OCI-LY7 (cell line): ENCODE data around the gene ST6GALNAC2.

ENCODE experiments used
- EZH2phosphoT487 ChIP-seq: fragments of 200-600 bp; sonication (generic); IDR thresholded peaks from 2 replicates; pipeline ENCODE4 v1.6.1; 2018; ENCODE audit warnings: low read depth, borderline replicate concordance, mild to moderate bottlenecking, mixed run types, antibody characterized with exemption, low read length, moderate library complexity, mixed read lengths
- TF ChIP-seq, protein P1 (sequence below): fragments of 200-600 bp; sonication (generic); conservative IDR thresholded peaks from 2 replicates; pipeline ENCODE4 v1.5.1; 2014; ENCODE audit warnings: mild to moderate bottlenecking, antibody characterized with exemption, low read length, moderate library complexity, mixed read lengths

DNA sequence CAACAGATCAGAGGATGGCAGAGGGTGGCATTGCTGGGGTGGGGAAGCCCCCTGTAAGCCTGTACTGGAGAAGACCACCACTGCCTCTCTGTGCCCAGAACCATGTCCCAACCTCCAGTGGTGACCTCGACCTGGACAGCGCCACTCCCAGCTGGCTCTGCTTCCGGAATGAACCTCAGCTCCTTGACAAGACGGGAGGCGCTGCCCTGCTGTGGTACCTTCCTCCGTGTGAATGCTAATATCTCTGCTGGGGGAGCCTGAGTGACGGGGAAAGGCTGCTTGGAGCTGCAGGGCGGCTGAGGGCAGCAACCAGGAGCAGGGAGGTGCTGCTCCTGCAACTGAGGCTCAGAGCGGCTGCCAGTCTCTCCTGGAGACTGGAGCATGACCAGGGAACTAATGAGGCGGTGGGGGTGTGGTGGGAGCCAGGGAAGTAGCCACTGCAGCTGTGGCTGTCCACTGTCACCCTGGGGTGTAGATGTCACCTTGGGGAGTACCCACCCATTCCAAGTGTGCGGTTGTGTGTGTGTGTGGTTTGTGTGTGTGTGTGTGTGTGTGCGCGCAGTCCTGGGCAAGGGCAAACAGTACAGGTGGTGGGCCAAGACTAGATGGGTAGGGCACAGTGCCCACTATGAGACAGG is 39.6 kb downstream of the ST6GALNAC2 start:
- TF ChIP-seq, protein P1, sequence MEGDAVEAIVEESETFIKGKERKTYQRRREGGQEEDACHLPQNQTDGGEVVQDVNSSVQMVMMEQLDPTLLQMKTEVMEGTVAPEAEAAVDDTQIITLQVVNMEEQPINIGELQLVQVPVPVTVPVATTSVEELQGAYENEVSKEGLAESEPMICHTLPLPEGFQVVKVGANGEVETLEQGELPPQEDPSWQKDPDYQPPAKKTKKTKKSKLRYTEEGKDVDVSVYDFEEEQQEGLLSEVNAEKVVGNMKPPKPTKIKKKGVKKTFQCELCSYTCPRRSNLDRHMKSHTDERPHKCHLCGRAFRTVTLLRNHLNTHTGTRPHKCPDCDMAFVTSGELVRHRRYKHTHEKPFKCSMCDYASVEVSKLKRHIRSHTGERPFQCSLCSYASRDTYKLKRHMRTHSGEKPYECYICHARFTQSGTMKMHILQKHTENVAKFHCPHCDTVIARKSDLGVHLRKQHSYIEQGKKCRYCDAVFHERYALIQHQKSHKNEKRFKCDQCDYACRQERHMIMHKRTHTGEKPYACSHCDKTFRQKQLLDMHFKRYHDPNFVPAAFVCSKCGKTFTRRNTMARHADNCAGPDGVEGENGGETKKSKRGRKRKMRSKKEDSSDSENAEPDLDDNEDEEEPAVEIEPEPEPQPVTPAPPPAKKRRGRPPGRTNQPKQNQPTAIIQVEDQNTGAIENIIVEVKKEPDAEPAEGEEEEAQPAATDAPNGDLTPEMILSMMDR, result no peak
- no peak for TF ChIP-seq EZH2phosphoT487
